H1 (cell line): ENCODE measurements around the gene RIPOR3. TPM values are rescaled to one million over a fixed set of nuclear protein-coding genes. Genes with fewer than 3 reads are reported as not detected.

ENCODE experiments used
- CHD2 ChIP-seq: IDR thresholded peaks from 2 replicates; pipeline ENCODE4 v1.6.1; 2012; ENCODE audit warnings: low read length, improper control_type of control experiment
- FOSL1 ChIP-seq: IDR thresholded peaks from 2 replicates; pipeline ENCODE4 v1.6.1; 2011; ENCODE audit warnings: mild to moderate bottlenecking, low read depth, low read length, moderate library complexity; ENCODE audit not compliant: insufficient read depth
- HDAC2 ChIP-seq, 2 experiments: fragments of 300-600 bp in 1 of 2; sonication (generic) in 1 of 2; IDR thresholded peaks; 2 replicates each; pipeline ENCODE4 v1.6.1; 2011 to 2012; ENCODE audit warnings: low read depth in 2 of 2, low read length in 2 of 2, mild to moderate bottlenecking in 2 of 2, moderate library complexity in 2 of 2, borderline replicate concordance in 1 of 2, inconsistent platforms in 1 of 2
- JUN ChIP-seq: IDR thresholded peaks from 2 replicates; pipeline ENCODE4 v1.6.1; 2011; ENCODE audit warnings: low read depth, mild to moderate bottlenecking, improper control_type of control experiment, low read length
- RFX5 ChIP-seq: IDR thresholded peaks from 2 replicates; pipeline ENCODE4 v1.6.1; 2011; ENCODE audit warnings: low read depth, low read length, improper control_type of control experiment, borderline replicate concordance
- SRF ChIP-seq: IDR thresholded peaks from 2 replicates; pipeline ENCODE4 v1.6.1; 2011; ENCODE audit warnings: mild to moderate bottlenecking, low read depth, low read length, moderate library complexity
- TAF1 ChIP-seq: IDR thresholded peaks from 2 replicates; pipeline ENCODE4 v1.6.1; 2011; ENCODE audit warnings: mild to moderate bottlenecking, low read depth, low read length
- TBP ChIP-seq: IDR thresholded peaks from 2 replicates; pipeline ENCODE4 v1.6.1; 2011; ENCODE audit warnings: low read depth, low read length, improper control_type of control experiment
- polyA plus RNA-seq, 7 experiments: library from polyadenylated mRNA; depleted of rRNA in 3 of 7; stranded (reverse) in 5 of 7; unstranded in 2 of 7; fragments of >200 nt in 5 of 7; fragments of 200-250 nt in 2 of 7; gene quantifications; 1 replicate in 5 of 7; 2 replicates in 1 of 7; 4 replicates in 1 of 7; pipeline versions ENCODE4 v1.2.1 to v1.2.3, GENCODE V29; 2011 to 2013; ENCODE audit warnings: missing spikeins in 2 of 7, mixed read lengths in 2 of 7
- total RNA-seq: library from RNA; stranded (reverse); fragmentation: NEBNext Ultra II Directional; extraction: Animal tissue kit (Norgen Biotek cat#: 25700); gene quantifications from 2 replicates; pipeline ENCODE4 v1.2.1, GENCODE V29; 2021
- TF ChIP-seq, protein P1 (sequence below): fragments of 300-600 bp; sonication (generic); IDR thresholded peaks from 2 replicates; pipeline ENCODE4 v1.7.1; 2012; ENCODE audit warnings: low read length, moderate library complexity, mild to moderate bottlenecking, inconsistent platforms; ENCODE audit not compliant: insufficient replicate concordance
- TF ChIP-seq, protein P2 (sequence below): IDR thresholded peaks from 2 replicates; pipeline ENCODE4 v1.6.1; 2012; ENCODE audit warnings: inconsistent platforms
- TF ChIP-seq, protein P3 (sequence below): IDR thresholded peaks from 2 replicates; pipeline ENCODE4 v1.6.1; 2011; ENCODE audit warnings: low read depth, mild to moderate bottlenecking, low read length; ENCODE audit not compliant: insufficient read depth

RIPOR3 gene
- total and polyA plus RNA-seq, 2 of the 8 experiments (the other 6 are each of a cell fraction or from before 2014, with no cell fraction given): 3.6 to 4.5 TPM

DNA sequence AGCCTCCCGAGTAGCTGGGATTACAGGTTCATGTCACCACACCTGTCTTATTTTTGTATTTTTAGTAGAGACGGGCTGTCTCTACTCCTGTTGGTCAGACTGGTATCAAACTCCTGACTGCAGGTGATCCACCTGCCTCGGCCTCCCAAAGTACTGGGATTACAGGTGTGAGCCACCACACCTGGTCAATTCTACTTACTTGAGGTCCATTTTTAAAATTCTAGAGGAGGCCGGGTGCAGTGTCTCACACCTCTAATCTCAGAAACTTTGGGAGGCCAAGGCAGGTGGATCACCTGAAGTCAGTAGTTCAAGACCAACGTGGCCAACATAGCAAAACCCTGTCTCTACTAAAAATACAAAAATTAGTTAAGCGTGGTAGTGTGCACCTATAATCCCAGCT is 7.8 kb downstream of the RIPOR3 start (continued):
- TF ChIP-seq, protein P1, sequence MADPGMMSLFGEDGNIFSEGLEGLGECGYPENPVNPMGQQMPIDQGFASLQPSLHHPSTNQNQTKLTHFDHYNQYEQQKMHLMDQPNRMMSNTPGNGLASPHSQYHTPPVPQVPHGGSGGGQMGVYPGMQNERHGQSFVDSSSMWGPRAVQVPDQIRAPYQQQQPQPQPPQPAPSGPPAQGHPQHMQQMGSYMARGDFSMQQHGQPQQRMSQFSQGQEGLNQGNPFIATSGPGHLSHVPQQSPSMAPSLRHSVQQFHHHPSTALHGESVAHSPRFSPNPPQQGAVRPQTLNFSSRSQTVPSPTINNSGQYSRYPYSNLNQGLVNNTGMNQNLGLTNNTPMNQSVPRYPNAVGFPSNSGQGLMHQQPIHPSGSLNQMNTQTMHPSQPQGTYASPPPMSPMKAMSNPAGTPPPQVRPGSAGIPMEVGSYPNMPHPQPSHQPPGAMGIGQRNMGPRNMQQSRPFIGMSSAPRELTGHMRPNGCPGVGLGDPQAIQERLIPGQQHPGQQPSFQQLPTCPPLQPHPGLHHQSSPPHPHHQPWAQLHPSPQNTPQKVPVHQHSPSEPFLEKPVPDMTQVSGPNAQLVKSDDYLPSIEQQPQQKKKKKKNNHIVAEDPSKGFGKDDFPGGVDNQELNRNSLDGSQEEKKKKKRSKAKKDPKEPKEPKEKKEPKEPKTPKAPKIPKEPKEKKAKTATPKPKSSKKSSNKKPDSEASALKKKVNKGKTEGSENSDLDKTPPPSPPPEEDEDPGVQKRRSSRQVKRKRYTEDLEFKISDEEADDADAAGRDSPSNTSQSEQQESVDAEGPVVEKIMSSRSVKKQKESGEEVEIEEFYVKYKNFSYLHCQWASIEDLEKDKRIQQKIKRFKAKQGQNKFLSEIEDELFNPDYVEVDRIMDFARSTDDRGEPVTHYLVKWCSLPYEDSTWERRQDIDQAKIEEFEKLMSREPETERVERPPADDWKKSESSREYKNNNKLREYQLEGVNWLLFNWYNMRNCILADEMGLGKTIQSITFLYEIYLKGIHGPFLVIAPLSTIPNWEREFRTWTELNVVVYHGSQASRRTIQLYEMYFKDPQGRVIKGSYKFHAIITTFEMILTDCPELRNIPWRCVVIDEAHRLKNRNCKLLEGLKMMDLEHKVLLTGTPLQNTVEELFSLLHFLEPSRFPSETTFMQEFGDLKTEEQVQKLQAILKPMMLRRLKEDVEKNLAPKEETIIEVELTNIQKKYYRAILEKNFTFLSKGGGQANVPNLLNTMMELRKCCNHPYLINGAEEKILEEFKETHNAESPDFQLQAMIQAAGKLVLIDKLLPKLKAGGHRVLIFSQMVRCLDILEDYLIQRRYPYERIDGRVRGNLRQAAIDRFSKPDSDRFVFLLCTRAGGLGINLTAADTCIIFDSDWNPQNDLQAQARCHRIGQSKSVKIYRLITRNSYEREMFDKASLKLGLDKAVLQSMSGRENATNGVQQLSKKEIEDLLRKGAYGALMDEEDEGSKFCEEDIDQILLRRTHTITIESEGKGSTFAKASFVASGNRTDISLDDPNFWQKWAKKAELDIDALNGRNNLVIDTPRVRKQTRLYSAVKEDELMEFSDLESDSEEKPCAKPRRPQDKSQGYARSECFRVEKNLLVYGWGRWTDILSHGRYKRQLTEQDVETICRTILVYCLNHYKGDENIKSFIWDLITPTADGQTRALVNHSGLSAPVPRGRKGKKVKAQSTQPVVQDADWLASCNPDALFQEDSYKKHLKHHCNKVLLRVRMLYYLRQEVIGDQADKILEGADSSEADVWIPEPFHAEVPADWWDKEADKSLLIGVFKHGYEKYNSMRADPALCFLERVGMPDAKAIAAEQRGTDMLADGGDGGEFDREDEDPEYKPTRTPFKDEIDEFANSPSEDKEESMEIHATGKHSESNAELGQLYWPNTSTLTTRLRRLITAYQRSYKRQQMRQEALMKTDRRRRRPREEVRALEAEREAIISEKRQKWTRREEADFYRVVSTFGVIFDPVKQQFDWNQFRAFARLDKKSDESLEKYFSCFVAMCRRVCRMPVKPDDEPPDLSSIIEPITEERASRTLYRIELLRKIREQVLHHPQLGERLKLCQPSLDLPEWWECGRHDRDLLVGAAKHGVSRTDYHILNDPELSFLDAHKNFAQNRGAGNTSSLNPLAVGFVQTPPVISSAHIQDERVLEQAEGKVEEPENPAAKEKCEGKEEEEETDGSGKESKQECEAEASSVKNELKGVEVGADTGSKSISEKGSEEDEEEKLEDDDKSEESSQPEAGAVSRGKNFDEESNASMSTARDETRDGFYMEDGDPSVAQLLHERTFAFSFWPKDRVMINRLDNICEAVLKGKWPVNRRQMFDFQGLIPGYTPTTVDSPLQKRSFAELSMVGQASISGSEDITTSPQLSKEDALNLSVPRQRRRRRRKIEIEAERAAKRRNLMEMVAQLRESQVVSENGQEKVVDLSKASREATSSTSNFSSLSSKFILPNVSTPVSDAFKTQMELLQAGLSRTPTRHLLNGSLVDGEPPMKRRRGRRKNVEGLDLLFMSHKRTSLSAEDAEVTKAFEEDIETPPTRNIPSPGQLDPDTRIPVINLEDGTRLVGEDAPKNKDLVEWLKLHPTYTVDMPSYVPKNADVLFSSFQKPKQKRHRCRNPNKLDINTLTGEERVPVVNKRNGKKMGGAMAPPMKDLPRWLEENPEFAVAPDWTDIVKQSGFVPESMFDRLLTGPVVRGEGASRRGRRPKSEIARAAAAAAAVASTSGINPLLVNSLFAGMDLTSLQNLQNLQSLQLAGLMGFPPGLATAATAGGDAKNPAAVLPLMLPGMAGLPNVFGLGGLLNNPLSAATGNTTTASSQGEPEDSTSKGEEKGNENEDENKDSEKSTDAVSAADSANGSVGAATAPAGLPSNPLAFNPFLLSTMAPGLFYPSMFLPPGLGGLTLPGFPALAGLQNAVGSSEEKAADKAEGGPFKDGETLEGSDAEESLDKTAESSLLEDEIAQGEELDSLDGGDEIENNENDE: no peak
- TF ChIP-seq, protein P2, sequence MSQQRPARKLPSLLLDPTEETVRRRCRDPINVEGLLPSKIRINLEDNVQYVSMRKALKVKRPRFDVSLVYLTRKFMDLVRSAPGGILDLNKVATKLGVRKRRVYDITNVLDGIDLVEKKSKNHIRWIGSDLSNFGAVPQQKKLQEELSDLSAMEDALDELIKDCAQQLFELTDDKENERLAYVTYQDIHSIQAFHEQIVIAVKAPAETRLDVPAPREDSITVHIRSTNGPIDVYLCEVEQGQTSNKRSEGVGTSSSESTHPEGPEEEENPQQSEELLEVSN: no peak
- TF ChIP-seq JUN: no peak
- TF ChIP-seq TBP: no peak
- no peak for TF ChIP-seq RFX5
- no peak for TF ChIP-seq CHD2
- TF ChIP-seq HDAC2 (IDR thresholded peaks at IDR 0.05; ENCODE audit: borderline replicate concordance in 1 of 2, low read depth in 2 of 2, low read length in 2 of 2): no peak
- no peak for TF ChIP-seq TAF1
- no peak for TF ChIP-seq SRF
- TF ChIP-seq FOSL1: no peak
- TF ChIP-seq, protein P3, sequence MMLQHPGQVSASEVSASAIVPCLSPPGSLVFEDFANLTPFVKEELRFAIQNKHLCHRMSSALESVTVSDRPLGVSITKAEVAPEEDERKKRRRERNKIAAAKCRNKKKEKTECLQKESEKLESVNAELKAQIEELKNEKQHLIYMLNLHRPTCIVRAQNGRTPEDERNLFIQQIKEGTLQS: no peak
